IPS-18c (cell line): ENCODE data around the gene GRIP1.
"Not testable (repeated sequence)": the region's sequence is repeated elsewhere in the genome, so short reads cannot be mapped to it uniquely, and the experiment has no call there.

Source experiments
- H3K4me3 ChIP-seq: 2 replicates; pipeline ENCODE4 v1.7.0; 2013; ENCODE audit warnings: low read depth, mild to moderate bottlenecking, low read length, moderate library complexity; ENCODE audit not compliant: insufficient read depth
- H3K9me3 ChIP-seq: one replicate; pipeline ENCODE4 v1.6.1; 2013; ENCODE audit warnings: mild to moderate bottlenecking, low read length, moderate library complexity; ENCODE audit not compliant: control insufficient read depth, insufficient read depth

The GRIP1 gene

DNA sequence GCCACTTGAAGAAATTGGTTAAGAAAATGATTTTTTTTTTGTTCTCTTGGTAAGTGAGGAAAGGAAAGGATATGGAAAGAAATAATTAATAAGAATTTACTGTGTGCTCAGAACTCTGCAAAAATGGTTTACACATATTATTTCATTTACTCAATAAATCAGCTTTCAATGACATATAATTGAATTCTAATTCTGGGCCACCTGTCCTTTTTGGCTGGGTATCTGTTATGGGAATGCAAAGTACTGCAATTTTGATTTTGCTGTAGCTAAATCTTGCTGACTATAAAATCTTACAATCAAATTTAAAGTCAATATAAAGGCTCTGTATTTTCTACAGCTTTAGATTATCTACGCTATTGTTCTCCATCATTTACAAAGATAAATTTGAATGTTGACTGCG is 147.1 kb downstream of the GRIP1 start:
- H3K9me3 ChIP-seq = no peaks in the 10 kb centered on the region
- no peak overlapping the region for H3K4me3 ChIP-seq

DNA sequence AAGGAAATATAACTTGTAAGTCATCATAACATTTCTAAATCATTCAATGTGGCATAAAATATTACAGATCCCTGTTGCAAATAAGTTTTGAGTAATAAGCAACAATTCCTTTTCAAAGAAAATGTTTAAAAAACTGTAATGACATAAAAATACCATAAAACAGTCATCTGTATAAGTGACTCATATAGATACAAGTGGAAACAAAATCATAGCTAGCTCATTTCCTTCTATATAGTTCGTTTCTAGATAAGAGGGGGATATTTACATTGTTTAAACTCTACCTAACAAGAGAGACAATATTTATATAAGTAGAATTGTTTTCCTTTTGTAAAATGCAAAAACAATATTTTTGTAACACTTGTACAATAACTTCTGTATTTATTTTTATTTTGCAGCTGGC is 148.9 kb downstream of the GRIP1 start:
- no peaks in the 10 kb centered on the region for H3K9me3 ChIP-seq
- no peak overlapping the region for H3K4me3 ChIP-seq

- Histone ChIP-seq H3K4me3 (no peak overlapping the region), H3K9me3 (no peaks in the 10 kb centered on the region)
Measured at GRCh38 chr12:66516561-66516960, 162.3 kb downstream of the GRIP1 start.

GRCh38 chr12:66516133-66516532 is 162.7 kb downstream of the GRIP1 start:
- no peaks in the 10 kb centered on the region for H3K9me3 ChIP-seq
- no peak overlapping the region for H3K4me3 ChIP-seq

- Histone ChIP-seq H3K4me3 (no peak overlapping the region), H3K9me3 (no peaks in the 10 kb centered on the region)
Measured at GRCh38 chr12:66514581-66514980, 164.3 kb downstream of the GRIP1 start.

GRCh38 chr12:66508025-66508424 is 170.9 kb downstream of the GRIP1 start:
- Histone ChIP-seq H3K9me3 (no peaks in the 10 kb centered on the region), H3K4me3 (no peak overlapping the region)

GRCh38 chr12:66503746-66504145 is 175.1 kb downstream of the GRIP1 start:
- Histone ChIP-seq H3K4me3 (no peak overlapping the region), H3K9me3 (no peaks in the 10 kb centered on the region)

- Histone ChIP-seq H3K9me3 (no peaks in the 10 kb centered on the region), H3K4me3 (no peak overlapping the region)
Measured at GRCh38 chr12:66502911-66503310, 176.0 kb downstream of the GRIP1 start.

- H3K4me3 ChIP-seq = no peak overlapping the region
- H3K9me3 ChIP-seq = no peaks in the 10 kb centered on the region
Measured at GRCh38 chr12:66500841-66501240, 178.0 kb downstream of the GRIP1 start.

- Histone ChIP-seq H3K4me3 (no peak overlapping the region), H3K9me3 (no peaks in the 10 kb centered on the region)
Measured at GRCh38 chr12:66500091-66500490, 178.8 kb downstream of the GRIP1 start.

- no peak overlapping the region for H3K4me3 ChIP-seq
- no peaks in the 10 kb centered on the region for H3K9me3 ChIP-seq
Measured at GRCh38 chr12:66499000-66499399, 179.9 kb downstream of the GRIP1 start.

DNA sequence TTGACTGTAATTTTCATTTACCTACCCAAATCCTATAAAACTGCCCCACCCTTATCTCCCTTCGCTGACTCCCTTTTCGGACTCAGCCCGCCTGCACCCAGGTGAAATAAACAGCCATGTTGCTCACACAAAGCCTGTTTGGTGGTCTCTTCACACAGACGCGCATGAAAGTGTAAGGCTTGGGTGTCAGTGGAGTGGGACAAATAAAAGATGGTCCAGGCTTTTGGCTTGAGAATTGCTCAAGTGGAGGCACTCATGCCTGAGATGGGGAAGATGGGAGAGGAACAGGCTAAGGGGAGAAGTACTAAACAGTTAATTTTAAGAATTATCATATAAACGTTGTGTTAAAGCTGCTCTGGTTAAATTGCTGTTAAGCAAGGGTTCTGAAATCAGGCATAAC is 180.8 kb downstream of the GRIP1 start:
- not testable (repeated sequence) for H3K9me3 ChIP-seq, H3K4me3 ChIP-seq

GRCh38 chr12:66497008-66497897 is 181.6 kb downstream of the GRIP1 start:
- H3K4me3 ChIP-seq = no peak overlapping the region

DNA sequence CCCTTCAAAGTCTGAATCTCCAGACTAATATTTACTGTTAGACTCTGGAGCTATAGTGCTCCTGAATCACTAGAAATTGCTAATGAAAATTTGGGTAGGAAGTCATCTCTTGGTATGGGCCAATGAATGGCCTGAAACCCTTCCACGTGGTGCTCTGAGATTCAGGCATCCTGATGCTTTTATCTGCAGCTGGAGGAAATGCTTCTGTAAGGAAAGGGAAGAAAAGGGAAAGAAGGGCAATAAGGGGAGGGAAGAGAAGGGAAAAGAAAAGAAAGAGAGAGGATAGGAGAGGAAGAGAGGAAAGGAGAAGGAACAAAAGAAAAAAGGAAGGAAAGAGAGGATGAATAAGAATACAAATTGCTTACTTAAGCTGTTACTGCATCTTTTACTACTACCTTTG is 182.3 kb downstream of the GRIP1 start:
- Histone ChIP-seq H3K4me3 (no peak overlapping the region), H3K9me3 (no peaks in the 10 kb centered on the region)

More at GRCh38 chr12:66497008-66497897, 181.6 kb downstream of the GRIP1 start:
- H3K9me3 ChIP-seq = no peaks in the 10 kb centered on the region

DNA sequence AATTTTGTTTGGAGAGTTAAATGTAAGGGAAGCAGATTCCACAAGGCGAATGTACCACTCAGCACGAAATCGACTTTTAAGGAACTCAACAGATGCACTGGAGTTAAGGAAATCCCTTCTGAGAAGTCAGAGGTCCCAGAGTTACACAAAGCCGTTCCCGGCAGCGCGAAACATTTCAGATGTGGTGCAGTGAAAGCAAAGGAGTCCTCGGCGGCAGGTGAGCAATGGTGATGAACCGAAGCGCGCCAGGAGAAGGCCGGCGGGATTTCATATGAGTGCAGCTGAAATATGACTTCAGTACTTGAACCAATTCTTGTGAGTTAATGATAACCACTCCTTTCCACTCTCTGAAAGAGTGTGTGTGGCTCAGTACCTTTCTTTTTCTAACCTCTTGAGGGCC is 183.2 kb downstream of the GRIP1 start:
- Histone ChIP-seq H3K9me3 (no peaks in the 10 kb centered on the region), H3K4me3 (no peak overlapping the region)

- Histone ChIP-seq H3K4me3 (no peak overlapping the region), H3K9me3 (no peaks in the 10 kb centered on the region)
Measured at GRCh38 chr12:66493819-66494218, 185.1 kb downstream of the GRIP1 start.

DNA sequence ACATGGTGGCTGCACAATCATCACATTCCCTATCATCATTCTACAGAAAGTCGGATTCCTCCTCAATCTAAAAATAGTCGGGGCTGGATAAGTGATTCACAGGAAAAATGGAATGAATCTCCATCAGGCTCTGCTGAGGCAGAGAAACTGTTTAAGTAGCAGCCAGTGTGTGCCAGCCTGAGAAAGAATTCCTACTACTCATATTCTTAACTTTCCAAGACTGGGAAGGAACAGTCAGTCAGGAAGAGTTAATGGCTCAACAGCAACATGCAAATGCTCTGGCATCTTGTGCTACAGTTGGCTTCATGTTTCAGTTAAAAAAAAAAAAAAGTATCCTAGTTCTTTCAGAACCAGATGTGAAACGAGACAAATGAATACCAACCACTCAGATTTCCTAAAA is 187.0 kb downstream of the GRIP1 start:
- H3K9me3 ChIP-seq = no peaks in the 10 kb centered on the region
- no peak overlapping the region for H3K4me3 ChIP-seq

- no peak overlapping the region for H3K4me3 ChIP-seq
- H3K9me3 ChIP-seq = no peaks in the 10 kb centered on the region
Measured at GRCh38 chr12:66482351-66483203, 196.3 kb downstream of the GRIP1 start.
